Colonic mucosa (tissue), 4 donors: Measurements from ENCODE around the gene KIF5A. TPM values are rescaled to one million over a fixed set of nuclear protein-coding genes. Genes with fewer than 3 reads are reported as not detected.

ENCODE experiments used
- DNase-seq: peaks from one replicate; pipeline ENCODE4 v3.0.0-alpha.2; 2020
- H3K27ac ChIP-seq: fragments of 200-600 bp; one replicate; pipeline ENCODE4 v1.8.0; 2021
- H3K27me3 ChIP-seq: fragments of 200-600 bp; one replicate; pipeline ENCODE4 v1.8.0; 2021
- H3K36me3 ChIP-seq: fragments of 200-600 bp; one replicate; pipeline ENCODE4 v1.8.0; 2021
- H3K4me1 ChIP-seq: fragments of 200-600 bp; one replicate; pipeline ENCODE4 v1.8.0; 2021; ENCODE audit warnings: mild to moderate bottlenecking
- H3K4me3 ChIP-seq: fragments of 200-600 bp; one replicate; pipeline ENCODE4 v1.8.0; 2021
- H3K9ac ChIP-seq, 2 donors: one replicate each; pipeline ENCODE4 v1.7.0; 2013; ENCODE audit warnings: control low read depth in 2 of 2, low read depth in 2 of 2, low read length in 2 of 2
- H3K9me3 ChIP-seq: fragments of 200-600 bp; one replicate; pipeline ENCODE4 v1.8.0; 2021
- intact Hi-C: fragments of 100-400 bp; cut with DNase I; formaldehyde crosslinking; loops from one replicate; pipeline ENCODE4 v1.14.1; 2022
- total RNA-seq, 2 donors: library from RNA; stranded (reverse); fragmentation: NEBNext Ultra II Directional in 1 of 2; extraction: Animal tissue kit (Norgen Biotek cat#: 25700) in 1 of 2; gene quantifications; one replicate each; pipeline ENCODE4 v1.2.1, GENCODE V29; 2021
- TF ChIP-seq, protein P1 (sequence below): fragments of 200-600 bp; IDR thresholded peaks from one replicate; pipeline ENCODE4 v1.8.0; 2022; ENCODE audit warnings: antibody characterized with exemption, mild to moderate bottlenecking
- donor health status: healthy.
- donor health status: DM: no; HTN: no; CAD: no.
- donor health status: DM: no; HTN: no; CAD: no.

The KIF5A gene
- total RNA-seq, 2 donors from 2014 or later = 0.67 to 2.1 TPM

DNA sequence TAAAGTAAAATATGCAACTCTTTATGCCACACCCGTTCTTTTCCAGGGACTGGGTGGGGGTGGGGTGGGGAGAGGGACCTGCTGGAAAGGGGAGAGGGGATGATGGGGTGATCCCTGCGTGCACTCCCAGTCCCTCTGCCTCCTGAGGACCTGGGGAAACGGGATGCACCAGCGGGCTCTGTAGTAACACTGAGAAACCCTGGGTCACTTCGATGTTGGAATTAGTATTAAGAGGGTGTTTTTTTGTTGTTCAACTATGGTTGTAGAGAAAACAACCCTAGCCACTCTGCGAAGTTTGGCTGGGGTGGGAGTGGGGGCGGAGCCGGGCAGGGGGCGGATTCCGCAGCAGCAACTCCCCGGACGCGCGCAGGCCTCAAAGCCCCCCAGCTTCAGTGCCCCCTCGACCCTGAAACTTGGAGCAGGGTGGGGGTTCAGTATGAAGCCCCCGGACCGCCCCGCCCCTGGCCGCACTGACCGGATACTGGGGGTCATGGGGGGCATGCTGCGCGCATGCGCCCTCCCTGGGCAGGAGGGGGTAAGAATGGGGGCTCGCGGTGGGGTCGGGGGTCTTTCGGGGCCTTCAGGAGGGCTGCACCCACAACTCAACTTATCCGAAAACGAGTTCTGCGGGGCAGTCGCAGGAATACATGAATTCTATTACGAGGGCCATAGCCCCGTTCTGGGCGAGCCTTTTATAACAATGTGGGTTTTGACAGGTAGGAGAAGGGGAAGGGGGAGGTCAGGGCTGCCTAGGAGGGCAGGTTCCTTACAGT is 60.1 kb downstream of the KIF5A start:
- H3K36me3 ChIP-seq = no peaks in the 10 kb centered on the region
- H3K4me1 ChIP-seq = no peaks in the 10 kb centered on the region
- TF ChIP-seq, protein P1, sequence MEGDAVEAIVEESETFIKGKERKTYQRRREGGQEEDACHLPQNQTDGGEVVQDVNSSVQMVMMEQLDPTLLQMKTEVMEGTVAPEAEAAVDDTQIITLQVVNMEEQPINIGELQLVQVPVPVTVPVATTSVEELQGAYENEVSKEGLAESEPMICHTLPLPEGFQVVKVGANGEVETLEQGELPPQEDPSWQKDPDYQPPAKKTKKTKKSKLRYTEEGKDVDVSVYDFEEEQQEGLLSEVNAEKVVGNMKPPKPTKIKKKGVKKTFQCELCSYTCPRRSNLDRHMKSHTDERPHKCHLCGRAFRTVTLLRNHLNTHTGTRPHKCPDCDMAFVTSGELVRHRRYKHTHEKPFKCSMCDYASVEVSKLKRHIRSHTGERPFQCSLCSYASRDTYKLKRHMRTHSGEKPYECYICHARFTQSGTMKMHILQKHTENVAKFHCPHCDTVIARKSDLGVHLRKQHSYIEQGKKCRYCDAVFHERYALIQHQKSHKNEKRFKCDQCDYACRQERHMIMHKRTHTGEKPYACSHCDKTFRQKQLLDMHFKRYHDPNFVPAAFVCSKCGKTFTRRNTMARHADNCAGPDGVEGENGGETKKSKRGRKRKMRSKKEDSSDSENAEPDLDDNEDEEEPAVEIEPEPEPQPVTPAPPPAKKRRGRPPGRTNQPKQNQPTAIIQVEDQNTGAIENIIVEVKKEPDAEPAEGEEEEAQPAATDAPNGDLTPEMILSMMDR = no peak
- intact Hi-C loops = no loop called here
- H3K9ac ChIP-seq = peak overlapping the region; percentile 29 to 63
- no peaks in the 10 kb centered on the region for H3K9me3 ChIP-seq
- H3K27me3 ChIP-seq = peaks cover 24% of the 10 kb centered on the region
- DNase-seq = no peak
- H3K27ac ChIP-seq = peak overlapping the region; percentile 60
- no peak overlapping the region for H3K4me3 ChIP-seq

DNA sequence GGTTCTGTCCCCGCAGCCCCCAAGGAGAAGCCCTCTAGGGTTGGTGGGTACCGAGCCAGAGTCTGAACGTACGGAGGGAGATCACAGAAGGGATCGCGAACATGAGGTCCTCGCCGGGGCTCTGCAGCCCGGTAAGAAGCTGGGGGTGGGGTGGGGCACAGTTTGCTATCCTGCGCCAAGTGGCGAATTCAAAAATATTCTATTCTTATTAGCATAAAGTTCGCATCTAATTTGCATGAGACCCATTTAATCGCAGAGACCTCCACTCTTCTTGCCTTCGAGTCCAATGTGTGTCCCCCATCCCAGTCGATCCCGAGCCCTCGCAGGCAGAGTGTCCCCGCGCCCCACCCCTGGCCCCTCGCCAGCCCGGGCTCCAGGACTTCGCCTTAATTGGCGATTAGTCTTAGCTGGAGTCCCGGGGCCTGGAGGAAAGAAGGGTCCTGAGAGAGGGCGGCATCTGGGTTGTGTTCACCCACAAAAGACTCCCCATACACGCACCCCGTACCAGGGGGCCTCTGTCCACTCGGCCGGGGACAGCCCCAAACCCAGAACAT is 60.8 kb downstream of the KIF5A start:
- H3K9ac ChIP-seq = peak overlapping the region; percentile 35 to 63
- H3K4me3 ChIP-seq = peak overlapping the region; percentile 45
- H3K4me1 ChIP-seq = no peaks in the 10 kb centered on the region
- intact Hi-C loops = no loop called here
- H3K27me3 ChIP-seq = peaks cover 24% of the 10 kb centered on the region
- no peaks in the 10 kb centered on the region for H3K9me3 ChIP-seq
- no peaks in the 10 kb centered on the region for H3K36me3 ChIP-seq
- DNase-seq = peak; percentile 45
- TF ChIP-seq, protein P1 = no peak
- H3K27ac ChIP-seq = peak overlapping the region; percentile 60

DNA sequence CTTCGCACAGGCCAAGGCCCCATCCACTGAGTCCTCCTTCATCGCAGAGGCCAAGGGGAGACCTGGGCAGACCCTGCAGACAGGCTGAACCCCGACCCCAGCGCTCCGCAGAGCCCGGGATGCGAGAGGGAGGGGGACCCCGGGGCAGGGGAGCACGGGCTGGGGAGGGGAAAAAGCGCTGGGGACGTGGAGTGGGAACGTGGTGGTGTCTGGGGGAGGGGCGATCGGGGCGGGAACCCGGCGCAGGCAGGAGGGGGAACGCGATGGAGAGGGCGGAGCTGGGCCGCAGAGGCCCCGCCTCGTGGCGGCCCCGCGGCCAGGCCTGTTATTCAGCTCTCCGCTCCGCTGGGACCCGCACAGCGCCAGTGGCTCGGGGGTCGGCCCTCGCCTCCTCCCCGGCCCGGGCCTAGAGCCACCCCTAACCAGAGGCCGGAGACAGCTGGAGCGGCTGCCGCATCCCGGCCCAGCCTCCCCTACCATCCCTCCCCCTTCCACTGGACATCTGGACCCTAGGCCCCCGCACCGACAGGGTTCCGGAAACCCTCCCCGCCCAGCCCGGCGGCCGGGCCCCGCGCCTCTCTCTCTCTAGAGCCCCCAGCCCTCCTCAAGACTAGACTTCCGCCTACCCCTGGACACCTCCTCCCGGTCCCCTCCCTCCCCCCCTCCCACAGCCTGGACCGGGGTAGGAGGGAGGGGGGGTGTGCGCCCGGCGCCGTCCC is 61.4 kb downstream of the KIF5A start, which contains the start of gene ARHGEF25:
TSS of gene ARHGEF25 (plus strand) at position 328 of the 719 bp plus-strand sequence. CDS start 460 bp downstream, outside the sequence.
- H3K4me3 ChIP-seq = peak within 1 kb of the TSS; percentile 45
- H3K9me3 ChIP-seq = no peaks in the 10 kb centered on the region
- H3K27ac ChIP-seq = peak within 1 kb of the TSS; percentile 60
- peaks cover 24% of the 10 kb centered on the region for H3K27me3 ChIP-seq
- peak within 1 kb of the TSS; percentile 35 to 76 for H3K9ac ChIP-seq
- no peaks in the 10 kb centered on the region for H3K36me3 ChIP-seq
- no peaks in the 10 kb centered on the region for H3K4me1 ChIP-seq
- peak; percentile 51 for DNase-seq
- intact Hi-C loops = no loop called here
- TF ChIP-seq, protein P1 = no peak

GRCh38 chr12:57611827-57612710 is 62.2 kb downstream of the KIF5A start:
- intact Hi-C loops = no loop called here
- peak overlapping the region; percentile 45 for H3K4me3 ChIP-seq
- DNase-seq = no peak
- peaks cover 24% of the 10 kb centered on the region for H3K27me3 ChIP-seq
- peak overlapping the region; percentile 60 for H3K27ac ChIP-seq
- peak overlapping the region in 1 of 2 donors; percentile 12 for H3K9ac ChIP-seq
- TF ChIP-seq, protein P1 = no peak
- H3K36me3 ChIP-seq = no peaks in the 10 kb centered on the region
- no peaks in the 10 kb centered on the region for H3K4me1 ChIP-seq
- H3K9me3 ChIP-seq = no peaks in the 10 kb centered on the region
